ENCODE results near the gene PIK3CG. TPM values are rescaled to one million over a fixed set of nuclear protein-coding genes. Genes with fewer than 3 reads are reported as not detected.
"Not testable (repeated sequence)": the region's sequence is repeated elsewhere in the genome, so short reads cannot be mapped to it uniquely, and the experiment has no call there.

The PIK3CG gene
- polyA plus RNA-seq, 2 of the 4 experiments (the other 2 are of a cell fraction): not detected

GRCh38 chr7:106916679-106917078 lies 51.6 kb downstream of the PIK3CG start (continued):
- no peak for TF ChIP-seq REST (IDR thresholded peaks at IDR 0.05)
- TF ChIP-seq NR3C1 (IDR thresholded peaks at IDR 0.05): no peak
- TF ChIP-seq EP300 (IDR thresholded peaks at IDR 0.05): no peak
- TF ChIP-seq FOXS1 (CRISPR knock-in tag; IDR thresholded peaks at IDR 0.05): no peak
- TF ChIP-seq CEBPB (IDR thresholded peaks at IDR 0.05): no peak
- no peak for TF ChIP-seq CBX8 (IDR thresholded peaks at IDR 0.05)

- Histone ChIP-seq H3K4me3 (no peak overlapping the region), H3K27ac (no peak overlapping the region), H3K4me1 (no peaks in the 10 kb centered on the region), H3K9me3 (peaks cover 3% of the 10 kb centered on the region; the same call in 1 of the 3 replicates), H3K4me2 (no peak overlapping the region)
- DNase-seq (ENCODE audit: low read depth in 1 of 2, low spot score in 1 of 2): no peak
- ChIA-PET CTCF (interaction anchor here (0.8 kb wide), 1 partner anchor 21 kb away, joined by 3 read pairs; no protein-coding TSS in a partner anchor), POLR2A (no interaction called here)
- TF ChIP-seq RAD21 (conservative IDR thresholded peaks at IDR 0.05 in 1 of 2, IDR thresholded peaks at IDR 0.05 in 1 of 2): no peak
- no peak for TF ChIP-seq NR3C1 (IDR thresholded peaks at IDR 0.05)
- TF ChIP-seq EHF (CRISPR knock-in tag; IDR thresholded peaks at IDR 0.05): no peak
- TF ChIP-seq HOXB13 (CRISPR knock-in tag; IDR thresholded peaks at IDR 0.05; ENCODE audit: low read depth): no peak
- TF ChIP-seq POLR2AphosphoS2 (conservative IDR thresholded peaks at IDR 0.05; ENCODE audit: low read length): no peak
- TF ChIP-seq NFE2L2 (conservative IDR thresholded peaks at IDR 0.05; ENCODE audit: low read length): no peak
- no peak for TF ChIP-seq EP300 (IDR thresholded peaks at IDR 0.05)
- no peak for TF ChIP-seq GATA3 (IDR thresholded peaks at IDR 0.05; ENCODE audit: borderline replicate concordance)
- 11% methylated on average over 3 of the region's 3 CpGs for WGBS (ENCODE audit: missing lambda C conversion rate)
- ATAC-seq: no peak
- FAIRE-seq: no peak
Observed at GRCh38 chr7:106918991-106919390, 53.9 kb downstream of the PIK3CG start.

GRCh38 chr7:106924468-106924867 lies 59.4 kb downstream of the PIK3CG start:
- FAIRE-seq, CTCF ChIA-PET: not testable (repeated sequence)
- WGBS (ENCODE audit: missing lambda C conversion rate): 3% methylated on average over 2 of the region's 2 CpGs

GRCh38 chr7:106926892-106927291 lies 61.8 kb downstream of the PIK3CG start:
- Histone ChIP-seq H3K27ac (no peak overlapping the region), H3K4me1 (no peaks in the 10 kb centered on the region), H3K9me3 (no peaks in the 10 kb centered on the region), H3K4me3 (no peak overlapping the region), H3K4me2 (no peak overlapping the region)
- DNase-seq (ENCODE audit: low read depth in 1 of 2, low spot score in 1 of 2) (no peak), FAIRE-seq (no peak), ATAC-seq (no peak)
- 17% methylated on average over 4 of the region's 4 CpGs for WGBS (ENCODE audit: missing lambda C conversion rate)
- TF ChIP-seq BCL3 (IDR thresholded peaks at IDR 0.05) (no peak), CHD2 (IDR thresholded peaks at IDR 0.05; ENCODE audit: low read length, partially characterized antibody) (no peak), NFE2L2 (conservative IDR thresholded peaks at IDR 0.05; ENCODE audit: low read length) (no peak), SMC3 (IDR thresholded peaks at IDR 0.05) (no peak), HES2 (IDR thresholded peaks at IDR 0.05) (no peak), EHMT2 (IDR thresholded peaks at IDR 0.05; ENCODE audit: low read depth) (no peak), KDM5A (IDR thresholded peaks at IDR 0.05) (no peak), TFCP2L1 (CRISPR knock-in tag; IDR thresholded peaks at IDR 0.05) (no peak), POLR2A (IDR thresholded peaks at IDR 0.05; ENCODE audit: low read length) (no peak), RAD21 (conservative IDR thresholded peaks at IDR 0.05 in 1 of 2, IDR thresholded peaks at IDR 0.05 in 1 of 2) (no peak), CBX2 (IDR thresholded peaks at IDR 0.05; ENCODE audit: borderline replicate concordance, low read depth) (no peak)
- ChIA-PET POLR2A (no interaction called here), CTCF (interaction anchor here (1.0 to 2.8 kb wide), 2 partner anchors 20 to 134 kb away, joined by 3 to 7 read pairs; no protein-coding TSS in a partner anchor)

More at GRCh38 chr7:106924468-106924867, 59.4 kb downstream of the PIK3CG start:
- H3K4me1 ChIP-seq; ATAC-seq; POLR2A ChIA-PET; H3K9me3 ChIP-seq; DNase-seq (ENCODE audit: low read depth in 1 of 2, low spot score in 1 of 2); H3K27ac ChIP-seq; H3K4me2 ChIP-seq; H3K4me3 ChIP-seq: not testable (repeated sequence)

All from A549 (cell line).